Breast epithelium (tissue), 4 donors: ENCODE measurements around the gene NLRP4. TPM values are rescaled to one million over a fixed set of nuclear protein-coding genes. Genes with fewer than 3 reads are reported as not detected.

Experiments used
- DNase-seq, 2 donors: peaks; one replicate each; pipeline ENCODE4 v3.0.0-alpha.2; 2019; ENCODE audit warnings: low spot score in 2 of 2
- H3K27ac ChIP-seq, 2 donors: fragments of 200-600 bp; sonication (generic) in 1 of 2; one replicate each; pipeline ENCODE4 v1.5.1; 2016 to 2019; ENCODE audit warnings: mild to moderate bottlenecking in 1 of 2
- H3K27me3 ChIP-seq, 2 donors: fragments of 200-600 bp; sonication (generic) in 1 of 2; one replicate each; pipeline versions ENCODE4 v1.5.1 to v1.6.0; 2017 to 2019; ENCODE audit warnings: control low read depth in 1 of 2, mild to moderate bottlenecking in 1 of 2
- H3K36me3 ChIP-seq: fragments of 200-600 bp; one replicate; pipeline ENCODE4 v1.5.1; 2019
- H3K4me1 ChIP-seq, 2 donors: fragments of 200-600 bp; sonication (generic); one replicate each; pipeline ENCODE4 v1.5.1; 2016 to 2019; ENCODE audit warnings: control low read depth in 1 of 2
- H3K4me3 ChIP-seq, 3 donors: fragments of 200-600 bp; sonication (generic); 1 replicate in 2 of 3; 2 replicates in 1 of 3; pipeline ENCODE4 v1.5.1; 2016 to 2019; ENCODE audit warnings: mild to moderate bottlenecking in 3 of 3, moderate library complexity in 2 of 3
- H3K9me3 ChIP-seq, 2 donors: fragments of 200-600 bp; sonication (generic) in 1 of 2; one replicate each; pipeline ENCODE4 v1.5.1; 2016 to 2019; ENCODE audit warnings: control low read depth in 1 of 2
- POLR2A ChIP-seq: fragments of 450-650 bp; IDR thresholded peaks from one replicate; pipeline ENCODE4 v1.6.1; 2016; ENCODE audit warnings: antibody characterized with exemption, mild to moderate bottlenecking, moderate library complexity
- POLR2AphosphoS5 ChIP-seq, 3 donors: sonication (generic); formaldehyde crosslinking; IDR thresholded peaks; one replicate each; pipeline ENCODE4 v1.6.1; 2017; ENCODE audit warnings: antibody characterized with exemption in 3 of 3
- intact Hi-C: fragments of 100-400 bp; cut with DNase I; formaldehyde crosslinking; loops from one replicate; pipeline ENCODE4 v1.15.1; 2023; ENCODE audit warnings: low total_unique reads
- total RNA-seq, 3 donors: library from RNA; depleted of rRNA; stranded (reverse); fragments of >200 nt; gene quantifications; one replicate each; pipeline ENCODE4 v1.1.0, GENCODE V29; 2016
- TF ChIP-seq, protein P1 (sequence below), 3 donors: fragments of 450-650 bp; IDR thresholded peaks; one replicate each; pipeline ENCODE4 v1.5.1; 2016 to 2017; ENCODE audit warnings: antibody characterized with exemption in 3 of 3, mild to moderate bottlenecking in 3 of 3, moderate library complexity in 3 of 3

The NLRP4 gene
- total RNA-seq, 3 donors from 2014 or later = not detected

DNA sequence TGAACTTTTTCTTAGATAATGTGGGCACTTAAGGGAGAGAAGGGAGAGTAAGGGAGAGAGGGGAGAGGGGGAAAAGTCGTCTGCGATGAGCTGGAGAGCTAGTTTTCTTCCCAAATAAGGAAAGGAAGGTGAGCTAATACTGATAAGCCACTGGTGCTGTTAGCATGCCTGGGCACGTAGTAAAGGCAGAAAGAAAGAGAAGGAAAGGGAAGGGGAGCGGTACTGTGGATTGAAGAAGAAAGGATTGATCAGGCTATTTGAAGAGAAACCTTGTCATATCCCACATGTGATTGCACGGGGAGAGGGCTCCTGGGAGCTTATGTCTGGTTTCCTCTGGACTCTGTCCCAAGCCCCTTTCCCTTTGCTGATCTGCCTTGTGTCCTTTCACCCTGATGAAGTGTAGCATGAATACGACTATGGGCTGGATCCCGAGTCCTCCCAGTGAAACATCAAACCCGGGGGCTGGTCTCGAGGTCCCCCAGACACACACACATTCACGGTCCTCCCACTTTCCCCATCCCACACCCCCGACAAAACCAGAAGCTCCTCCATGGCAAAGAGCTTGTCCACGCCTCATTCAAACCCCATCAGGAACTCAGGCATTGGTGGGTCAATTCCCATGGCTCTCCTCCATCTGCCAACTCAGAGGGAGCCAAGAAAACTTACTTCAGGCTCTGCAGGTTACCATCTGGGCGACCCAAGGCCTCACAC is 65.2 kb downstream of the NLRP4 start:
- intact Hi-C loops = no loop called here
- Histone ChIP-seq H3K36me3 (no peaks in the 10 kb centered on the region), H3K4me1 (no peaks in the 10 kb centered on the region), H3K4me3 (no peak overlapping the region), H3K27ac (no peak overlapping the region), H3K27me3 (no peaks in the 10 kb centered on the region), H3K9me3 (peaks cover 0 to 7% of the 10 kb centered on the region in 2 donors)
- DNase-seq = no peak
- TF ChIP-seq, protein P1, sequence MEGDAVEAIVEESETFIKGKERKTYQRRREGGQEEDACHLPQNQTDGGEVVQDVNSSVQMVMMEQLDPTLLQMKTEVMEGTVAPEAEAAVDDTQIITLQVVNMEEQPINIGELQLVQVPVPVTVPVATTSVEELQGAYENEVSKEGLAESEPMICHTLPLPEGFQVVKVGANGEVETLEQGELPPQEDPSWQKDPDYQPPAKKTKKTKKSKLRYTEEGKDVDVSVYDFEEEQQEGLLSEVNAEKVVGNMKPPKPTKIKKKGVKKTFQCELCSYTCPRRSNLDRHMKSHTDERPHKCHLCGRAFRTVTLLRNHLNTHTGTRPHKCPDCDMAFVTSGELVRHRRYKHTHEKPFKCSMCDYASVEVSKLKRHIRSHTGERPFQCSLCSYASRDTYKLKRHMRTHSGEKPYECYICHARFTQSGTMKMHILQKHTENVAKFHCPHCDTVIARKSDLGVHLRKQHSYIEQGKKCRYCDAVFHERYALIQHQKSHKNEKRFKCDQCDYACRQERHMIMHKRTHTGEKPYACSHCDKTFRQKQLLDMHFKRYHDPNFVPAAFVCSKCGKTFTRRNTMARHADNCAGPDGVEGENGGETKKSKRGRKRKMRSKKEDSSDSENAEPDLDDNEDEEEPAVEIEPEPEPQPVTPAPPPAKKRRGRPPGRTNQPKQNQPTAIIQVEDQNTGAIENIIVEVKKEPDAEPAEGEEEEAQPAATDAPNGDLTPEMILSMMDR (IDR thresholded peaks at IDR 0.05) = no peak
- no peak for TF ChIP-seq POLR2A
- TF ChIP-seq POLR2AphosphoS5 (IDR thresholded peaks at IDR 0.05) = no peak

DNA sequence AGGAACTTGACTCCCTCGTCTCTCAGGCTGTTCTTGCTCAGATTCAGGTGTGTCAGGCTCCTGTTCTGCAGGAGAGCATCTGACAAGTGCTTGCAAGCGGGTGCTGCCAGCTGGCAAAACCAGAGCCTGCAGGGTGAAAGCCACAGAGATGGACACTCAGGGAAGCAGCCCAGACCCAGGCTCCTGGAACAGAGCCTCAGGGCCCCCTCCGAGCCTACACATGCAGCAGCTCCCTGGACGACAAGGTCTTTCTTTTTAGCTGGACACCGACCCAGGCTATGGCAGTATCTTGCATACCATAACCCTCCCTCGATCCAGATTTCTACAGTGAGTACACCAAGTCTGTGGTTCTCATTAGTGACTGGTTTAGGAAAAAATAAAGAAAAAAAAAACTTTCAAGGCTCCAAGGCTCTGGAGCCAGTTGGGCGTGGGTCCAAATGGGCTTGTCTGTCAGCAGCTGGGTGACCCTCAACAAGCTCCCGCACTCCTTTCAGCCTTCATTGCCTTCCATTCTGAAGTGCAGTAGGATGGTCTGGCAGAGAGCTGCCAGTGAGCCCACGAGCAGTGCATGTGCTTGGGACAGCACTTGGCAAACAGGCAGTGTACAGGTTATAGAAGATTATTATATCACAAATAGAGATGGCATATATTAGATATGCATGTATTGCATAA is 65.9 kb downstream of the NLRP4 start:
- Histone ChIP-seq H3K9me3 (peaks cover 0 to 7% of the 10 kb centered on the region in 2 donors), H3K27ac (no peak overlapping the region), H3K27me3 (no peaks in the 10 kb centered on the region), H3K36me3 (no peaks in the 10 kb centered on the region), H3K4me1 (no peaks in the 10 kb centered on the region), H3K4me3 (no peak overlapping the region)
- intact Hi-C loops = no loop called here
- TF ChIP-seq POLR2A (no peak), POLR2AphosphoS5 (IDR thresholded peaks at IDR 0.05) (no peak)
- TF ChIP-seq, protein P1 (IDR thresholded peaks at IDR 0.05) = no peak
- DNase-seq = no peak

DNA sequence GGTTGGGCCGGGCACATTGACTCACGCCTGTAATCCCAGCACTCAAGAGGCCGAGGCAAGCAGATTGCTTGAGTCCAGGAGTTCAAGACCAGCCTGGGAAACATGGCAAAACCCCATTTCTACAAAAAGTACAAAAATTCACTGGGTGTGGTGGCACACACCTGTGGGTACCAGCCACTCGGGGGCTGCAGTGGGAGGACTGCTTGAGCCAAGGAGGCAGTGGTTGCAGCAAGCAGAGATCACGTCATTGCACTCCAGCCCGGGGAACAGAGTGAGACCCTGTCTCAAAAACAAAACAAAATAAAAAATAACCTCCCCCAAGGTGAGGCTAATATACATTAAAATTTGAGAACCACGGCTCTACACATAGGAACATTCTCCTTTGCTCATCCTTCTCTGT is 70.9 kb downstream of the NLRP4 start:
- H3K36me3 ChIP-seq = no peaks in the 10 kb centered on the region
- H3K27me3 ChIP-seq = no peaks in the 10 kb centered on the region
- no peak for DNase-seq
- H3K4me3 ChIP-seq = no peak overlapping the region
- H3K9me3 ChIP-seq = peaks cover 3 to 13% of the 10 kb centered on the region in 2 donors
- no peak overlapping the region for H3K27ac ChIP-seq
- no peaks in the 10 kb centered on the region for H3K4me1 ChIP-seq
- intact Hi-C loops = no loop called here
- TF ChIP-seq, protein P1 (IDR thresholded peaks at IDR 0.05) = no peak
- TF ChIP-seq POLR2AphosphoS5 (IDR thresholded peaks at IDR 0.05) (no peak), POLR2A (no peak)

DNA sequence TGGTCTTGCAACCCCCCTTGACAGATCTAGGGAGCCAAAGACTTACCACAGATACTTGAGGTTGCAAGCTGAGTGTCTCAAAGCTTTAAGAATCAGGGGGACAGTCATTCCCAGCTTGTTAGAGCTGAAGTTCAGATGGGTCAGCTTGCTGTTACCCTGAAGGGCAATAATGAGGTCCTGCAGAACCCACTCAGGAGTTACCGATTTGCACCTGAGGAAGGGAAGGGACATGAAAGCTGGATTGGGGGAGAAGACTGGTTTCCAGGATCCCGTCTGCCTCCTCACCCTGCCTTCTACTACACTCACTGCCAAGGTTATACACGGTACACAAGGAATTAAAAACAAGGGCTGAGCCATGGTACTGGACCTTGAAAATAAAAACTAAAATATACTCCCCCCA is 71.4 kb downstream of the NLRP4 start:
- DNase-seq = no peak
- Histone ChIP-seq H3K27ac (no peak overlapping the region), H3K4me3 (no peak overlapping the region), H3K27me3 (no peaks in the 10 kb centered on the region), H3K36me3 (no peaks in the 10 kb centered on the region), H3K9me3 (peaks cover 3 to 13% of the 10 kb centered on the region in 2 donors), H3K4me1 (no peaks in the 10 kb centered on the region)
- TF ChIP-seq POLR2AphosphoS5 (IDR thresholded peaks at IDR 0.05) = no peak
- TF ChIP-seq, protein P1 (IDR thresholded peaks at IDR 0.05) = no peak
- intact Hi-C loops = no loop called here

DNA sequence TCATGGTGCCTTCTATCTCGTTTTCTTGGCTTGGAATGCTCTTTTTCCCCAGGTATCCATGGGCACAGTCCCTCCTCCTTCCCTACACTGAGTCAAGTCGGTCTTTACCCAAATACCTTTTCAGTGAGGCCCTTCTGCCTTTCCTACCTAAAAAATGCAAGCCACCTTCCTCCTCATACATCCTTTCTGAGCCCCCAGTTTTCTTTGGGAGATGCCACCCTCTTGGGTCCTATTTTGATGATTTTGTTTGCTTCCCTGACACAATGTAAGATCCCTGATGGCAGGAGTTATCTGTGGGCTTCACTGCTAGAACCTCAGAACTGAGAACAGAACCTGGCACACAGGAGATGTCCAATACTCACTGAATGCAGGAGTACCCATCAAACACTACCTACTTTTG is 73.5 kb downstream of the NLRP4 start:
- DNase-seq = no peak
- H3K4me3 ChIP-seq = no peak overlapping the region
- H3K4me1 ChIP-seq = no peaks in the 10 kb centered on the region
- intact Hi-C loops = no loop called here
- H3K9me3 ChIP-seq = peaks cover 0 to 13% of the 10 kb centered on the region in 2 donors
- H3K27ac ChIP-seq = no peak overlapping the region
- no peaks in the 10 kb centered on the region for H3K36me3 ChIP-seq
- TF ChIP-seq POLR2AphosphoS5 (IDR thresholded peaks at IDR 0.05) (no peak), POLR2A (no peak)
- TF ChIP-seq, protein P1 (IDR thresholded peaks at IDR 0.05) = no peak
- no peaks in the 10 kb centered on the region for H3K27me3 ChIP-seq
